ENCODE data around the gene MIS18BP1.

DNA sequence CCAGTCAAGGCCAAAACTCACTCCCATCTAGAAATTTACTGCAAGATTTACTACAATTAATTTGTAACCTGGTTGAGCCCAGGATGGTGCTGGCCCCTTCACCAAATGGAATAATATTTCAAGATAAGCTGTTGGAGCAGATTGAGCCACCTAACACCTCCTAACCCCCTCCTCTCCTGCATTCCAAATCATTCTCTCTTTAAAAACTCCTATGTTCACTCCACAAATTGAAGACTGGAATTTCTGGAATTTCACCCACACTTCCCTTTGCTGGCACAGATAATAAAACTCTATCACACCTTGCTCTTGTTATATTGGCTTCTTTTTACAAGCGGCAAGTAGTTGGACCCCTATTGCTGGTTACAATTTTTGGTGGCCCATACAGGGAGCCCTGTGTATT lies 41.7 kb downstream of the MIS18BP1 start:
- TF ChIP-seq, protein P1, sequence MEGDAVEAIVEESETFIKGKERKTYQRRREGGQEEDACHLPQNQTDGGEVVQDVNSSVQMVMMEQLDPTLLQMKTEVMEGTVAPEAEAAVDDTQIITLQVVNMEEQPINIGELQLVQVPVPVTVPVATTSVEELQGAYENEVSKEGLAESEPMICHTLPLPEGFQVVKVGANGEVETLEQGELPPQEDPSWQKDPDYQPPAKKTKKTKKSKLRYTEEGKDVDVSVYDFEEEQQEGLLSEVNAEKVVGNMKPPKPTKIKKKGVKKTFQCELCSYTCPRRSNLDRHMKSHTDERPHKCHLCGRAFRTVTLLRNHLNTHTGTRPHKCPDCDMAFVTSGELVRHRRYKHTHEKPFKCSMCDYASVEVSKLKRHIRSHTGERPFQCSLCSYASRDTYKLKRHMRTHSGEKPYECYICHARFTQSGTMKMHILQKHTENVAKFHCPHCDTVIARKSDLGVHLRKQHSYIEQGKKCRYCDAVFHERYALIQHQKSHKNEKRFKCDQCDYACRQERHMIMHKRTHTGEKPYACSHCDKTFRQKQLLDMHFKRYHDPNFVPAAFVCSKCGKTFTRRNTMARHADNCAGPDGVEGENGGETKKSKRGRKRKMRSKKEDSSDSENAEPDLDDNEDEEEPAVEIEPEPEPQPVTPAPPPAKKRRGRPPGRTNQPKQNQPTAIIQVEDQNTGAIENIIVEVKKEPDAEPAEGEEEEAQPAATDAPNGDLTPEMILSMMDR (conservative IDR thresholded peaks at IDR 0.05; ENCODE audit: low read depth, low read length), result no peak
- TF ChIP-seq CEBPB (IDR thresholded peaks at IDR 0.05; ENCODE audit: low read depth, low read length), result no peak
- no peak for TF ChIP-seq SMC3 (IDR thresholded peaks at IDR 0.05; ENCODE audit: low read depth, low read length)
- TF ChIP-seq POLR2A (IDR thresholded peaks at IDR 0.05; ENCODE audit: low read depth, low read length), result no peak
- no peak for TF ChIP-seq RFX5 (IDR thresholded peaks at IDR 0.05; ENCODE audit: low read depth, low read length)
- TF ChIP-seq RCOR1 (IDR thresholded peaks at IDR 0.05; ENCODE audit: insufficient replicate concordance, low read length), result no peak
